Choroid plexus epithelial cell (primary cell): ENCODE data around the gene MKX.

ENCODE experiments used
- DNase-seq: peaks from one replicate; pipeline ENCODE4 v3.0.0-alpha.2; 2010; ENCODE audit warnings: low read depth
- H3K4me3 ChIP-seq: 2 replicates; pipeline ENCODE4 v1.5.1; 2011; ENCODE audit warnings: low read depth, mild to moderate bottlenecking, control low read depth, low read length, moderate library complexity
- TF ChIP-seq, protein P1 (sequence below): conservative IDR thresholded peaks from 2 replicates; pipeline ENCODE4 v1.5.1; 2011; ENCODE audit warnings: low read depth, mild to moderate bottlenecking, control low read depth, inconsistent platforms, low read length, moderate library complexity

The MKX gene

DNA sequence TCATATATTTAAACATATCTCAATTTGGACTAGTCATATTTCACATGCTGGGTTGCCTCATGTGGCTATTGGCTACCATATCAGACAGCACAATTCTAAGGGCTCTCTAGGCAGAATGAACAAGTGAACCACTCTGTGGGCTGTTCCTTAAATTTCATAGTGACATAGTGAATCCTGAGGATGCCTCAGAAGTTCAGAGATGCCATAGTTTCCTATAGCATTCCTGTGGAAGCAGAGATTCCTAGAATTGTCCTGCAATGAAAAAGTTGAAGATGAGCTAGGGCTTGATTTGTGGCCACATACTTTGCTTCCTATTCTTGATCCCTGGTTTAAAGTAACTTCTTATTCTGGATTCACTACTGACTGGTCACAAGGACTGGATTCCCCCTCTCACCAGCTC, 35.6 kb downstream of the MKX start:
- TF ChIP-seq, protein P1, sequence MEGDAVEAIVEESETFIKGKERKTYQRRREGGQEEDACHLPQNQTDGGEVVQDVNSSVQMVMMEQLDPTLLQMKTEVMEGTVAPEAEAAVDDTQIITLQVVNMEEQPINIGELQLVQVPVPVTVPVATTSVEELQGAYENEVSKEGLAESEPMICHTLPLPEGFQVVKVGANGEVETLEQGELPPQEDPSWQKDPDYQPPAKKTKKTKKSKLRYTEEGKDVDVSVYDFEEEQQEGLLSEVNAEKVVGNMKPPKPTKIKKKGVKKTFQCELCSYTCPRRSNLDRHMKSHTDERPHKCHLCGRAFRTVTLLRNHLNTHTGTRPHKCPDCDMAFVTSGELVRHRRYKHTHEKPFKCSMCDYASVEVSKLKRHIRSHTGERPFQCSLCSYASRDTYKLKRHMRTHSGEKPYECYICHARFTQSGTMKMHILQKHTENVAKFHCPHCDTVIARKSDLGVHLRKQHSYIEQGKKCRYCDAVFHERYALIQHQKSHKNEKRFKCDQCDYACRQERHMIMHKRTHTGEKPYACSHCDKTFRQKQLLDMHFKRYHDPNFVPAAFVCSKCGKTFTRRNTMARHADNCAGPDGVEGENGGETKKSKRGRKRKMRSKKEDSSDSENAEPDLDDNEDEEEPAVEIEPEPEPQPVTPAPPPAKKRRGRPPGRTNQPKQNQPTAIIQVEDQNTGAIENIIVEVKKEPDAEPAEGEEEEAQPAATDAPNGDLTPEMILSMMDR = no peak

DNA sequence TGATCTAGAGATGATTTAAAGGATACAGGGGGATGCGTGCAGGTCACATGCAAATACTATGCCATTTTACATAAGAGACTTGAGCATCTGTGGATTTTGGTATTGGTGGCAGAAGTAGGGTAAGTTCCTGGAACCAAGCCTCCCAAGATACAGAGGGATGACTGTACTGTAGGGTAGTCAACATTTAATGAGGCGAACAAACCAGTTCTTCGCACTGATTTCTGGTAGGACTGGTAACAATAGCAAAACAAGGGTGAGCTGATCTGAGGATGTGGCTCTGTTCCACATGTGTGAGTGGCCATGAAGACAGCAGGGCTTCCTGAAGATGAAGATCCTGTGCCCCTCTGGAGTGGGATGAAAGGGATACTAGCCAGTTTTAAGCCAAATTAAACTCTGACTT, 36.3 kb downstream of the MKX start:
- DNase-seq = no peak
- TF ChIP-seq, protein P1 = no peak
- H3K4me3 ChIP-seq = no peak overlapping the region

More for the DNA sequence above, 35.6 kb downstream of the MKX start:
- DNase-seq = no peak
- H3K4me3 ChIP-seq = no peak overlapping the region

DNA sequence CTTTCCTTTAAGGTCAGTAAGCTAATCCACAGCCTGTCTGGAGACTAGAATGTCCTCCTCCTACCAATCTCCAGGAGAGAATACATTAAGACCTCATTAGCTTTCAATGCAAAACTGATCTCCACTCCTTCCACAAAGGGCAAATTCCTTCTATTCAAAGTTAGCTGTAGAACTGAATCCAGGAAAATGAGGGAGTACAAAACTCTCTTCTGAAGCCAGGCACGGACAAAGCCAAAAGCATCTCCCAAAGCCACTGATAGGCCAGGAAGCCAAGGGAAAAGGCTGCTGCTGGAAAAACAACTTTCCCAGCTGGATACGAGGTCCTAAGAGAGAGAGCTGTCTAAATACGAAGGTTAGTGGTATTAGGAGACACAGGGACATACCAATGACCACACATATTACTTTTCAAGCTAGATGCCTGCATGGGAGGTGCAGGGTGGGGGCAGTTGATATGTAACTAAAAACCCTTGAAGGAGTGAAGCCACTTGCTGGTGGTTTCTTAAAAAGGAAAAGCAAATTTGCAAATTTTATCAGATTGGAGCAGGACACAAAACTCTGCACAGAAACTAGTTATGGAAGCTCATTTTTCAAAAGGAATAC, 43.6 kb downstream of the MKX start:
- TF ChIP-seq, protein P1 = no peak
- DNase-seq = no peak
- no peak overlapping the region for H3K4me3 ChIP-seq

DNA sequence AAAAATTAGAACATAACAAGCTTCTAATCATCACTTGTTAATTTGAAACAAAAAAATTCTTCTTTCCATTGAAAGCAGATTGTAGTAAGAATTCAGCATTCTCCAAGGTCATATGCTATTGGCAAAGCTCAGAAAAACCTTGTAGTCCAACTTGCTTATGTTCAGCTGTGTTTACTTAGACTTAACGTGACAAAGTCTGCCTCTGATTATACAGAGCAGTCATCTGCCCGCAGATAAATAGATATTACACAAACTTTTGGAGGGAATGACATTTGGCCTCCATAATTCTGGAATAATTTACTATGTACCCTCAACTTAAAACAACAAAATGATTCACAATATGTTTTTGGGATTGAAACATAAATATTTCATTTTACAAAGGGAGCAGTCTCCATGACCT, 45.8 kb downstream of the MKX start:
- no peak overlapping the region for H3K4me3 ChIP-seq
- TF ChIP-seq, protein P1 = no peak
- DNase-seq = no peak

DNA sequence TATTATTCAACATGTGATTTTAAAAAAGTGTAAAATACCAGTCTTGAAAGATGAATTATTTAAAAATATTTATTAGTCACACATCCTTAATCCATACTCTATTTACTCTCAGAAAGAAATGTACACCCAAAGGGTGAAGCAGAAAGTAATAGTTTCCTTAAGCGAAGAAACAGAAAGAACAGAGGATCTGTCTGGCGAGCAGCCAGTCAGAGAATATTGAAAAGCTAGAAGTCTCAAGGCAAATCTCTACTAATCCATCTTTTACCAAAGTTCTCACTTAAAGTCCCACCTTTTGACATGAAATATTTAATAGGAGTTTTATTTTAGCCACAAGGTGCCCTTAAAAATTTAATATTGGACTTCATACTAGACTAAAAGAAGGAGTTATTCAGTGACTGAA, 46.7 kb downstream of the MKX start:
- DNase-seq = no peak
- TF ChIP-seq, protein P1 = no peak
- H3K4me3 ChIP-seq = no peak overlapping the region

DNA sequence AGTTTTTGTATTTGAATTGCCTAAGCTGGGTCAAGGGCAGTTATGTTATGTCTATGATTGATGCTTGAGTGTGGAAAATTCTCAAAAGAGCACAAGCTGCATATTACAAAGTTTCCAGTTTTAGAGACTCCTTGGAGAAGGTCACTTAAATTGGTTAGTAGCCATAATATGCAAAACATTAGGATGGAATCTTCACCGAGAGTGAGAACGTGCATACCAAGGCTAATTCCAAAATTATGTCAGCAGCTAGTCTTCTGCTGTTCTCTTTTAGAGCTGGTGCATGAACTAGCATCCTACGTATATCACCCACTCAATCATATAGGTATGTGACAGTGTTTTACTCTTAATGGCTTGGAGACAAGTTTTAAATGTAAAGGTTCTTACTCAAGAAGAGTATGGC, 49.2 kb downstream of the MKX start:
- DNase-seq = no peak
- H3K4me3 ChIP-seq = no peak overlapping the region
- TF ChIP-seq, protein P1 = no peak

DNA sequence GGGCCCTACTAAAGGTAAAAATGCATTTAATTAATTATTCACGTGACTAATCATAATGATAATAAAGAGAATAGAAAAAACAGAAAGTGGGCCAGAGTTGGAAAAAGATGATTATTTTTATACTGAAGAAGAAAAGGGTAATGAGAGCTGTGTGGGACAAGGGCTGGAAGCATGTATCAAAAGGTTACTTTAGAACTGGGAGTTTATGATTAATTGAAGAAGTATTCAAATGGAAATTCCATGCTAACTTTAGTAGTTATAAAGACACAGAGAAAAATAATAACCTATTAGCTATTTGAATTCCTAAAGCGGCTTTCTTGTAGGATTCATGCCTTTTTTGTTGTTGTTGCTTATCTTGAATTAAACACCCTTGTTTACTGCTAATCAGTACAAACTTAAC, 49.9 kb downstream of the MKX start:
- no peak overlapping the region for H3K4me3 ChIP-seq
- DNase-seq = no peak
- TF ChIP-seq, protein P1 = no peak
